Fibroblast of lung (primary cell): ENCODE data around the gene ASTN2. TPM values are rescaled to one million over a fixed set of nuclear protein-coding genes. Genes with fewer than 3 reads are reported as not detected.

ENCODE experiments used
- DNase-seq, 2 donors: peaks; one replicate each; pipeline versions ENCODE4 v3.0.0 to v3.0.0-alpha.2; 2010; ENCODE audit warnings: low read depth in 2 of 2
- H2AFZ ChIP-seq: 2 replicates; pipeline ENCODE4 v1.5.1; 2012; ENCODE audit warnings: low read length, control low read depth, inconsistent platforms
- H3K27ac ChIP-seq: 2 replicates; pipeline ENCODE4 v1.5.1; 2011; ENCODE audit warnings: low read length, control low read depth; ENCODE audit not compliant: insufficient read depth
- H3K27me3 ChIP-seq: 2 replicates; pipeline ENCODE4 v1.5.1; 2011; ENCODE audit warnings: mild to moderate bottlenecking, low read length; ENCODE audit not compliant: control insufficient read depth, insufficient read depth
- H3K36me3 ChIP-seq: 2 replicates; pipeline ENCODE4 v1.5.1; 2011; ENCODE audit warnings: low read length; ENCODE audit not compliant: control insufficient read depth, insufficient read depth
- H3K4me1 ChIP-seq: 2 replicates; pipeline ENCODE4 v1.5.1; 2011; ENCODE audit warnings: low read length; ENCODE audit not compliant: control insufficient read depth, insufficient read depth; ENCODE audit errors: extremely low read depth
- H3K4me2 ChIP-seq: 2 replicates; pipeline ENCODE4 v1.5.1; 2011; ENCODE audit warnings: low read length, control low read depth; ENCODE audit not compliant: insufficient read depth; ENCODE audit errors: extremely low read depth
- H3K4me3 ChIP-seq, 4 experiments: fragments of 200-600 bp in 1 of 4; sonication (generic) in 1 of 4; replicated peaks in 1 of 4; 2 replicates each; pipeline ENCODE4 v1.5.1; 2011 to 2016; ENCODE audit warnings: low read length in 4 of 4, low read depth in 3 of 4, mild to moderate bottlenecking in 3 of 4, control low read depth in 2 of 4, inconsistent platforms in 1 of 4, mixed read lengths in 1 of 4; ENCODE audit not compliant: insufficient read depth in 1 of 4; ENCODE audit errors: control extremely low read depth in 1 of 4
- H3K79me2 ChIP-seq: 2 replicates; pipeline ENCODE4 v1.5.1; 2012; ENCODE audit warnings: mild to moderate bottlenecking, low read length, inconsistent platforms; ENCODE audit not compliant: control insufficient read depth, insufficient read depth
- H3K9ac ChIP-seq: 2 replicates; pipeline ENCODE4 v1.5.1; 2011; ENCODE audit warnings: mild to moderate bottlenecking, low read length, control low read depth; ENCODE audit not compliant: insufficient read depth
- H3K9me3 ChIP-seq: 2 replicates; pipeline ENCODE4 v1.5.1; 2012; ENCODE audit warnings: low read depth, low read length; ENCODE audit not compliant: control insufficient read depth, insufficient read depth
- H4K20me1 ChIP-seq: 2 replicates; pipeline ENCODE4 v1.5.1; 2011; ENCODE audit warnings: low read length; ENCODE audit not compliant: control insufficient read depth, insufficient read depth; ENCODE audit errors: extremely low read depth
- CTCF ChIP-seq, 2 donors: IDR thresholded peaks in 1 of 2; conservative IDR thresholded peaks in 1 of 2; 1 replicate in 1 of 2; 2 replicates in 1 of 2; pipeline ENCODE4 v1.5.1; 2011 to 2012; ENCODE audit warnings: low read length in 2 of 2, control low read depth in 1 of 2, inconsistent platforms in 1 of 2, low read depth in 1 of 2, mild to moderate bottlenecking in 1 of 2
- EZH2 ChIP-seq: IDR thresholded peaks from 2 replicates; pipeline ENCODE4 v1.5.1; 2012; ENCODE audit warnings: low read length, control low read depth, mild to moderate bottlenecking; ENCODE audit errors: missing control alignments
- polyA plus RNA-seq, 2 donors: library from polyadenylated mRNA; depleted of rRNA in 1 of 2; stranded (reverse) in 1 of 2; unstranded in 1 of 2; fragments of >200 nt; gene quantifications; 2 replicates each; pipeline ENCODE4 v1.2.1, GENCODE V29; 2011 to 2012; ENCODE audit warnings: missing spikeins in 1 of 2
- total RNA-seq: library from RNA; depleted of rRNA; stranded (reverse); fragments of >200 nt; gene quantifications from 2 replicates; pipeline ENCODE4 v1.2.1, GENCODE V29; 2014

The ASTN2 gene
- total and polyA plus RNA-seq, 2 donors (not counting 1 experiment from before 2014, with no cell fraction given) = 2.2 to 19.2 TPM

GRCh38 chr9:117018966-117019617, 395.8 kb downstream of the ASTN2 start:
- Histone ChIP-seq H3K4me1 (no peaks in the 10 kb centered on the region), H2AFZ (no peak overlapping the region), H3K9me3 (no peaks in the 10 kb centered on the region), H3K27ac (no peak overlapping the region), H4K20me1 (no peaks in the 10 kb centered on the region), H3K9ac (no peak overlapping the region), H3K36me3 (no peaks in the 10 kb centered on the region), H3K4me2 (no peak overlapping the region), H3K4me3 (no peak overlapping the region), H3K79me2 (no peaks in the 10 kb centered on the region), H3K27me3 (no peaks in the 10 kb centered on the region)
- no peak for DNase-seq
- TF ChIP-seq CTCF (conservative IDR thresholded peaks at IDR 0.05 in 1 of 2, IDR thresholded peaks at IDR 0.05 in 1 of 2; ENCODE audit: low read depth in 1 of 2, low read length in 2 of 2) (no peak), EZH2 (no peak)

- H4K20me1 ChIP-seq = no peaks in the 10 kb centered on the region
- H3K9ac ChIP-seq = no peak overlapping the region
- no peak for DNase-seq
- H3K36me3 ChIP-seq = no peaks in the 10 kb centered on the region
- H3K4me3 ChIP-seq = no peak overlapping the region
- no peak overlapping the region for H2AFZ ChIP-seq
- no peaks in the 10 kb centered on the region for H3K27me3 ChIP-seq
- H3K4me1 ChIP-seq = no peaks in the 10 kb centered on the region
- H3K79me2 ChIP-seq = no peaks in the 10 kb centered on the region
- TF ChIP-seq CTCF (conservative IDR thresholded peaks at IDR 0.05 in 1 of 2, IDR thresholded peaks at IDR 0.05 in 1 of 2; ENCODE audit: low read depth in 1 of 2, low read length in 2 of 2) (no peak), EZH2 (no peak)
- no peaks in the 10 kb centered on the region for H3K9me3 ChIP-seq
- no peak overlapping the region for H3K4me2 ChIP-seq
- no peak overlapping the region for H3K27ac ChIP-seq
Measured at GRCh38 chr9:117017414-117017985, 397.4 kb downstream of the ASTN2 start.

- Histone ChIP-seq H3K79me2 (no peaks in the 10 kb centered on the region), H3K9ac (no peak overlapping the region), H3K36me3 (no peaks in the 10 kb centered on the region), H3K9me3 (no peaks in the 10 kb centered on the region), H3K4me3 (no peak overlapping the region), H3K4me2 (no peak overlapping the region), H3K4me1 (no peaks in the 10 kb centered on the region), H3K27me3 (no peaks in the 10 kb centered on the region), H2AFZ (no peak overlapping the region), H4K20me1 (no peaks in the 10 kb centered on the region), H3K27ac (no peak overlapping the region)
- no peak for TF ChIP-seq EZH2
- no peak for TF ChIP-seq CTCF (conservative IDR thresholded peaks at IDR 0.05 in 1 of 2, IDR thresholded peaks at IDR 0.05 in 1 of 2; ENCODE audit: low read depth in 1 of 2, low read length in 2 of 2)
- DNase-seq = no peak
Measured at GRCh38 chr9:117014061-117014460, 400.8 kb downstream of the ASTN2 start.
